ENCODE data around the gene CCNY. TPM values are rescaled to one million over a fixed set of nuclear protein-coding genes. Genes with fewer than 3 reads are reported as not detected.

The CCNY gene
- total RNA-seq, 2 experiments from 2014 or later = 42.2 to 48.8 TPM

GRCh38 chr10:35365994-35366393 lies 29.7 kb downstream of the CCNY start:
- ChIA-PET POLR2A (interaction anchor here (0.7 to 1.1 kb wide), 2 partner anchors 25 to 176 kb away, joined by 3 read pairs; no protein-coding TSS in a partner anchor), CTCF (no interaction called here)
- Mint-ChIP-seq H3K9me3 (no peaks in the 10 kb centered on the region), H3K4me1 (ENCODE audit: low read depth) (peaks cover 61% of the 10 kb centered on the region), H3K27ac (no peak overlapping the region), H3K36me3 (ENCODE audit: low read depth) (no peaks in the 10 kb centered on the region), H3K4me3 (no peak overlapping the region), H3K27me3 (no peaks in the 10 kb centered on the region)
- TF ChIP-seq CTCF (IDR thresholded peaks at IDR 0.05) = no peak
- intact Hi-C loops (cut with micrococcal nuclease) = no loop called here
- ATAC-seq (no peak), DNase-seq (no peak)

DNA sequence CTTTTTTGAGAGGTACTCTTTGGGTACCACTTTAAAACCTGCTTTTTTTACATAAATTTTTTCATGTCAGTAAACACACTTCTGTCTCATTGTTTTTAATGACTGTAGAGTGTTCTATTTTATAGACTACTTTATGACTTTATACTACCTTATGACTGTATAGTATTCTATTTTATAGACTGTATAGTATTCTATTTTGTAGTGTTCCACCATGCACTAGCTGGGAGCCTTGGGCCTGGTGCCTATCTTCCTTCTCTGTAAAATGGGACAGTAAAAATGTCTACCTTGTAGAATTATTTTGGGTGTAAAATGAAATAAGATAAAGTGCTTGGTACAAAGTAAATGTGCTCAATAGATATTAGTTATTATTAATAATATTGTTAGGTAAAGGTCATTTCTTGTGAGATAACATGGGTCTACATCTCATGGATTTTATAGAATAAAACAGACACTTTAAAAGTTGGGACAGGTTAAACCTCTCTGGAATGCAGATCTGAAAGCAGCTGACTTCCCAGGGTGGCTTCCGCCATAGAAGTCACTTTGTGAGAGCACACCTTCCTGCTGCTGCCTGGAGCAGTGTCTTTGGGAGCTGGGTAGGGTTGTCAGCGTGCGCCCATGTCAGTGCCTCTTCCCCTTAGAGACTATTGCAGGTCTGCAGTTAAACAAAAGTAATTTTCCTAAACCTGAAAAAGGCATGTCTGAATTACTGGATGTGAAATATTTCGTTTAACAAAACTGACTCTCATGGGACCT lies 31.0 kb downstream of the CCNY start:
- no peak for TF ChIP-seq CTCF (IDR thresholded peaks at IDR 0.05)
- CTCF ChIA-PET = no interaction called here
- POLR2A ChIA-PET = no interaction called here
- Mint-ChIP-seq H3K4me3 (no peak overlapping the region), H3K36me3 (ENCODE audit: low read depth) (peaks cover 1% of the 10 kb centered on the region), H3K27me3 (no peaks in the 10 kb centered on the region), H3K27ac (no peak overlapping the region), H3K9me3 (no peaks in the 10 kb centered on the region), H3K4me1 (ENCODE audit: low read depth) (peaks cover 64% of the 10 kb centered on the region)
- DNase-seq (no peak), ATAC-seq (no peak)
- intact Hi-C loops (cut with micrococcal nuclease) = no loop called here

DNA sequence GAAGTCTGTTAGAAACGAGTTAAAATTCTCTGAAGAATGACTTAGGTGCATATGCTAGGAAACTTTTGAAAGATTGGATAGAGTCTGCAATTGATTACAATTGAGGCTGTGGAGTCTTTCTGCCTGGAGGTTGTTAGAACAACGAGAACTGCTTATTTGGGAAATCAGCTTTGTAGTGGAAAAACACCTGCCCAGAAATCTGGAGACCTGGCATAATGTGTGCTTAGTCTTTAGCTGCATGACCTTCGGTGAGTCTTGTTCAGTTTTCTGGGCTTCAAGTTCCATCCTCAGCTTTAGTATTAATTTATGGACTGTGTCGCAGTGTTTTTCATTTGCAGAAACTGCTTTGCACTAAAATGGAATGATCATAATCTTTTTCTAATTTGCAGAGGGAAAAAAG lies 31.7 kb downstream of the CCNY start:
- Mint-ChIP-seq H3K9me3 (no peaks in the 10 kb centered on the region), H3K27ac (no peak overlapping the region), H3K4me1 (ENCODE audit: low read depth) (peaks cover 68% of the 10 kb centered on the region), H3K36me3 (ENCODE audit: low read depth) (peaks cover 3% of the 10 kb centered on the region), H3K27me3 (no peaks in the 10 kb centered on the region), H3K4me3 (no peak overlapping the region)
- ChIA-PET POLR2A (interaction anchor here (0.6 kb wide), 1 partner anchor 112 kb away, joined by 3 read pairs; no protein-coding TSS in a partner anchor), CTCF (no interaction called here)
- TF ChIP-seq CTCF (IDR thresholded peaks at IDR 0.05) = no peak
- ATAC-seq = no peak
- intact Hi-C loops (cut with micrococcal nuclease) = no loop called here
- DNase-seq = no peak

DNA sequence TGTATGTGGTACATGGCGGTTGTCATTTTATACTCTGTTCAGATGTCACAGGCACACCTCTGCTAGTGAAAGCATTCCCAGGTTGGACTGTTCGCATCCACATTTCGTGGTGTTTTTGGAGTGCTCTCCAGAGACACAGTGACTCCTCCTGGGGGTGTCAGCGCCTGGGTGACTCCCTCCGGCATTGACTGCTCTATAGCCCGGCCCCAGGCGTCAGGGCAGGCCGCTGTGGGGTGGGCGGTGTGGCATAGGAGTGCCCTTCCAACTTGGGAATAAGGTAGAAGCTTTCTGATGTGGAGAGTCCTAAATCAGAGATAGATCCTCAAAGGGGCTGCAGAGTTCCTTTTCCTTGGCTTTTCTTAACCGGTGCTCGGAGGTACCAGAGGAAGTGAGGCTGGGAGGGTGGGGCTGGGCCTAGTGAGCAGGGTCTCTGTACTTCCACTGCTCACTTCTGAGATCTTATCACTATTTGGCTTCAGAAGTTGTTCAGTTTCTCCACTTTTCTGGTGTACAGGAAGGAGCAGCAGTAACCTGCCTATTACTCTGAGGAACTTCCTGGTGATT lies 32.3 kb downstream of the CCNY start:
- CTCF ChIA-PET = interaction anchor here (0.8 to 1.7 kb wide), 2 partner anchors 10 kb away, joined by 3 to 6 read pairs; no protein-coding TSS in a partner anchor
- Mint-ChIP-seq H3K4me1 (ENCODE audit: low read depth) (peaks cover 69% of the 10 kb centered on the region), H3K27ac (no peak overlapping the region)

More for the DNA sequence above, 32.3 kb downstream of the CCNY start:
- no peak overlapping the region for H3K4me3 Mint-ChIP-seq
- no peaks in the 10 kb centered on the region for H3K27me3 Mint-ChIP-seq
- peaks cover 3% of the 10 kb centered on the region for H3K36me3 Mint-ChIP-seq (ENCODE audit: low read depth)
- intact Hi-C loops (cut with micrococcal nuclease) = no loop called here
- ATAC-seq (no peak), DNase-seq (no peak)
- no peaks in the 10 kb centered on the region for H3K9me3 Mint-ChIP-seq
- no peak for TF ChIP-seq CTCF (IDR thresholded peaks at IDR 0.05)
- POLR2A ChIA-PET = interaction anchor here (0.6 kb wide), 1 partner anchor 112 kb away, joined by 3 read pairs; no protein-coding TSS in a partner anchor

Data from activated CD8-positive, alpha-beta T cell treated with anti-CD3 and anti-CD28 coated beads for 36 hours (primary cell).